Gastroesophageal sphincter (tissue), 3 donors: ENCODE results near the gene SLCO1B1.

Source experiments
- EP300 ChIP-seq: sonication (generic); formaldehyde crosslinking; IDR thresholded peaks from one replicate; pipeline ENCODE4 v1.6.1; 2017; ENCODE audit warnings: antibody characterized with exemption, mild to moderate bottlenecking
- POLR2A ChIP-seq, 2 donors: fragments of 450-650 bp; IDR thresholded peaks; one replicate each; pipeline ENCODE4 v1.6.1; 2017; ENCODE audit warnings: antibody characterized with exemption in 2 of 2, mild to moderate bottlenecking in 2 of 2, moderate library complexity in 1 of 2
- POLR2AphosphoS5 ChIP-seq: sonication (generic); formaldehyde crosslinking; IDR thresholded peaks from one replicate; pipeline ENCODE4 v1.6.1; 2017; ENCODE audit warnings: antibody characterized with exemption
- TF ChIP-seq, protein P1 (sequence below), 4 experiments: fragments of 200-600 bp in 2 of 4; fragments of 450-650 bp in 2 of 4; sonication (generic) in 1 of 4; IDR thresholded peaks; one replicate each; pipeline ENCODE4 v1.5.1; 2017 to 2019; ENCODE audit warnings: antibody characterized with exemption in 4 of 4, mild to moderate bottlenecking in 2 of 4, moderate library complexity in 2 of 4

DNA sequence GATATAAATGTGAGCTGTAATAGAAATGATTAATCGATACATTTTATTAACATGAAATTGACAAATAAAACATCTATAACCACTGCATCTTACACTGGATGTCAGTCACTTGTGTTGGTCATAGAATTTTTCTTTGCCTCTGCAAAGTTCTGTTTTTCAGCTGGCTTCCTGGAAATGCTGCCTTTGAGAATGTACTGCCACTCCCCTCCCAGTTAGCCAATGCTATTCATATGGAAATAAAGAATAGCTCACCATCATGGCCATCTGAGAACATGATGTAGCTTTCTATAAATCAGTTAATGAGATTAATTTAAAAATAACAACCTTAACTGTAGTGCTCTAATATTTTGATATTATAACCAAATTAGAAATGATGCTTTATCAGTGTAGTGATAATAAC, 41.1 kb downstream of the SLCO1B1 start:
- TF ChIP-seq POLR2A (IDR thresholded peaks at IDR 0.05) (no peak), EP300 (no peak), POLR2AphosphoS5 (no peak)
- TF ChIP-seq, protein P1, sequence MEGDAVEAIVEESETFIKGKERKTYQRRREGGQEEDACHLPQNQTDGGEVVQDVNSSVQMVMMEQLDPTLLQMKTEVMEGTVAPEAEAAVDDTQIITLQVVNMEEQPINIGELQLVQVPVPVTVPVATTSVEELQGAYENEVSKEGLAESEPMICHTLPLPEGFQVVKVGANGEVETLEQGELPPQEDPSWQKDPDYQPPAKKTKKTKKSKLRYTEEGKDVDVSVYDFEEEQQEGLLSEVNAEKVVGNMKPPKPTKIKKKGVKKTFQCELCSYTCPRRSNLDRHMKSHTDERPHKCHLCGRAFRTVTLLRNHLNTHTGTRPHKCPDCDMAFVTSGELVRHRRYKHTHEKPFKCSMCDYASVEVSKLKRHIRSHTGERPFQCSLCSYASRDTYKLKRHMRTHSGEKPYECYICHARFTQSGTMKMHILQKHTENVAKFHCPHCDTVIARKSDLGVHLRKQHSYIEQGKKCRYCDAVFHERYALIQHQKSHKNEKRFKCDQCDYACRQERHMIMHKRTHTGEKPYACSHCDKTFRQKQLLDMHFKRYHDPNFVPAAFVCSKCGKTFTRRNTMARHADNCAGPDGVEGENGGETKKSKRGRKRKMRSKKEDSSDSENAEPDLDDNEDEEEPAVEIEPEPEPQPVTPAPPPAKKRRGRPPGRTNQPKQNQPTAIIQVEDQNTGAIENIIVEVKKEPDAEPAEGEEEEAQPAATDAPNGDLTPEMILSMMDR (IDR thresholded peaks at IDR 0.05), result no peak
